Neural cell (in vitro differentiated cells): ENCODE results near the gene MCM5. TPM values are rescaled to one million over a fixed set of nuclear protein-coding genes. Genes with fewer than 3 reads are reported as not detected.

Experiments used
- H2AFZ ChIP-seq: fragments of 200-600, 300-800 bp; sonication (generic), shearing (Covaris generic); 2 replicates; pipeline ENCODE4 v1.6.0; 2014; ENCODE audit warnings: low read depth, mild to moderate bottlenecking, antibody characterized with exemption, low read length, moderate library complexity
- H3F3A ChIP-seq: fragments of 200-600 bp; shearing (Covaris generic); 2 replicates; pipeline ENCODE4 v1.6.1; 2016; ENCODE audit warnings: mild to moderate bottlenecking, moderate library complexity, mixed read lengths, antibody characterized with exemption, low read length; ENCODE audit not compliant: insufficient read depth, poor library complexity, severe bottlenecking
- H3K27ac ChIP-seq: fragments of 200-600, 300-800 bp; sonication (generic), shearing (Covaris generic); 2 replicates; pipeline ENCODE4 v1.5.1; 2014; ENCODE audit warnings: mild to moderate bottlenecking, low read length, moderate library complexity
- H3K27me3 ChIP-seq: fragments of 300-800, 200-600 bp; sonication (generic), shearing (Covaris generic); 2 replicates; pipeline ENCODE4 v1.6.0; 2014; ENCODE audit warnings: mild to moderate bottlenecking, low read depth, low read length, moderate library complexity; ENCODE audit not compliant: insufficient read depth
- H3K36me3 ChIP-seq: fragments of 300-800, 200-600 bp; sonication (generic), shearing (Covaris generic); 2 replicates; pipeline ENCODE4 v1.5.1; 2014; ENCODE audit warnings: mild to moderate bottlenecking, antibody characterized with exemption, low read length, moderate library complexity; ENCODE audit not compliant: insufficient read depth
- H3K4me2 ChIP-seq: fragments of 300-800, 200-600 bp; sonication (generic), shearing (Covaris generic); 2 replicates; pipeline ENCODE4 v1.6.0; 2014; ENCODE audit warnings: mild to moderate bottlenecking, low read length
- H3K4me3 ChIP-seq: fragments of 300-800, 200-600 bp; sonication (generic), shearing (Covaris generic); 2 replicates; pipeline ENCODE4 v1.5.1; 2014; ENCODE audit warnings: mild to moderate bottlenecking, low read length, moderate library complexity
- H3K79me2 ChIP-seq: fragments of 200-600 bp; shearing (Covaris generic); replicated peaks from 2 replicates; pipeline ENCODE4 v1.6.0; 2014; ENCODE audit warnings: mild to moderate bottlenecking, low read length, moderate library complexity; ENCODE audit not compliant: insufficient read depth
- H3K9ac ChIP-seq: fragments of 300-800, 200-600 bp; sonication (generic), shearing (Covaris generic); 2 replicates; pipeline ENCODE4 v1.6.1; 2016; ENCODE audit warnings: mild to moderate bottlenecking, low read length, mixed read lengths
- H3K9me2 ChIP-seq: fragments of 200-600 bp; shearing (Covaris generic); 2 replicates; pipeline ENCODE4 v1.6.1; 2016; ENCODE audit warnings: mild to moderate bottlenecking, low read length, mixed read lengths; ENCODE audit not compliant: insufficient read depth
- H3K9me3 ChIP-seq: fragments of 200-600, 300-800 bp; sonication (generic), shearing (Covaris generic); 2 replicates; pipeline ENCODE4 v1.6.1; 2016; ENCODE audit warnings: mild to moderate bottlenecking, mixed run types, low read length, moderate library complexity, mixed read lengths
- H4K20me1 ChIP-seq: fragments of 200-600 bp; shearing (Covaris generic); 2 replicates; pipeline ENCODE4 v1.6.1; 2016; ENCODE audit warnings: mild to moderate bottlenecking, mixed run types; ENCODE audit not compliant: insufficient read depth
- EP300 ChIP-seq: fragments of 450-650 bp; conservative IDR thresholded peaks from 2 replicates; pipeline ENCODE4 v1.6.1; 2014; ENCODE audit warnings: antibody characterized with exemption, mild to moderate bottlenecking, moderate library complexity; ENCODE audit not compliant: poor library complexity, severe bottlenecking
- EZH2 ChIP-seq: fragments of 200-600, 300-800 bp; shearing (Covaris generic), sonication (generic); IDR thresholded peaks from 2 replicates; pipeline ENCODE4 v1.6.1; 2014; ENCODE audit warnings: antibody characterized with exemption, low read length, borderline replicate concordance, mild to moderate bottlenecking; ENCODE audit not compliant: insufficient read depth, poor library complexity, severe bottlenecking
- MXI1 ChIP-seq: fragments of 450-650 bp; conservative IDR thresholded peaks from 2 replicates; pipeline ENCODE4 v1.6.1; 2014; ENCODE audit warnings: antibody characterized with exemption, mild to moderate bottlenecking; ENCODE audit not compliant: poor library complexity, severe bottlenecking
- POLR2AphosphoS5 ChIP-seq: IDR thresholded peaks from 2 replicates; pipeline ENCODE4 v1.6.1; 2012
- RAD21 ChIP-seq: fragments of 450-650 bp; conservative IDR thresholded peaks from 2 replicates; pipeline ENCODE4 v1.6.1; 2014; ENCODE audit warnings: antibody characterized with exemption, mild to moderate bottlenecking, moderate library complexity
- SMC3 ChIP-seq: fragments of 450-650 bp; conservative IDR thresholded peaks from 2 replicates; pipeline ENCODE4 v1.6.1; 2014; ENCODE audit warnings: antibody characterized with exemption, mild to moderate bottlenecking, moderate library complexity; ENCODE audit not compliant: poor library complexity
- TAF1 ChIP-seq: IDR thresholded peaks from 2 replicates; pipeline ENCODE4 v1.6.1; 2012; ENCODE audit warnings: low read depth
- polyA plus RNA-seq: library from polyadenylated mRNA; depleted of rRNA; stranded (reverse); fragments of >200 nt; gene quantifications from 2 replicates; pipeline ENCODE4 v1.2.3, GENCODE V29; 2014
- TF ChIP-seq, protein P1 (sequence below): IDR thresholded peaks from 2 replicates; pipeline ENCODE4 v1.6.1; 2012; ENCODE audit warnings: borderline replicate concordance
- TF ChIP-seq, protein P2 (sequence below): fragments of 450-650 bp; IDR thresholded peaks from 2 replicates; pipeline ENCODE4 v1.5.1; 2014; ENCODE audit warnings: antibody characterized with exemption, mild to moderate bottlenecking, moderate library complexity; ENCODE audit not compliant: poor library complexity, severe bottlenecking

Gene MCM5
- polyA plus RNA-seq, 1 donor from 2014 or later = 6.9 TPM

DNA sequence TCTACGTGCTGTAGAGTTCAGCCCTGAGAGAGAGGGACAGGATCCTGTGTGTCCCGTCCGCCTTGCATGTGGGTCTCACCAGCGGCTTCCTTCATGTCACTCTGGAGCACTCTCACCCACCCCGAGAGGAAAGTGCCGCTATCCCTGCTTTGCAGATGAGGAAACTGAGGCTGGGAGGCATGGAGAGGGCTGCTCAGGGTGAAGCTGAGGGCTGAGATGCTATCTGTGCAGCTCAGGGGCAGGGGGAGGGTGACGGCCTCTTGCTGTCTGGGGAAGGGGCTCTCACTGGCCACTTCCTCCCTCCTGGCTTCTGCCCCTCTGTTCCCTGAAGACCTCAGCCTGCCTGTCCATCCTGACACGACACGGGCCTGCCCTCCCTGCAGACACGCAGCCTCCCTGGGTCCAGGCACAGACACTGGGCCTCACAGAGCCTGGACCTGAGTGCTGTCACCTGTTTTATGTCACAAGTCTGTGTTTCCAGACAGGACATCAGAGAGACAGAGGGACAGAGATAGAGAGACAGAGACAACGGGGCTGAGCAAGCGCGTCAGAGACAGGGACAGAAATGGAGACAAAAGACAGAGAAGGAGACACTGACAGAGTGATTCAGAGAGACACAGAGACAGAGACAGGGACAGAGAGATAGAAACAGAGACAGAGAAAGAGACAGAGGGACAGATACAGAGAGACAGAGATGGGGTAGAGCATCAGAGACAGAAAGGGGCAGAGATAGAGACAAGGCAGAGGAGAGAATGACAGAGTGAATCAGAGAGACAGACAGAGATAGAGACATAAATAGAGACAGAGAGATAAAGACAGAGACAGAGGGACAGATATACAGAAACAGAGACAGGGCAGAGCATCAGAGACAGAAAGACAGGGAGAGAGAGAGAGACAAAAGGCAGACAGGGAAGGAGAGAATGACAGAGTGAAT, 53.1 kb downstream of the MCM5 start:
- Histone ChIP-seq H3K9ac (no peak overlapping the region), H4K20me1 (no peaks in the 10 kb centered on the region), H2AFZ (no peak overlapping the region), H3K36me3 (no peaks in the 10 kb centered on the region), H3F3A (peaks cover 6% of the 10 kb centered on the region), H3K9me2 (no peaks in the 10 kb centered on the region), H3K27ac (no peak overlapping the region), H3K9me3 (no peaks in the 10 kb centered on the region), H3K27me3 (no peaks in the 10 kb centered on the region), H3K4me2 (no peak overlapping the region), H3K79me2 (no peaks in the 10 kb centered on the region), H3K4me3 (no peak overlapping the region)
- TF ChIP-seq EZH2 (no peak), SMC3 (no peak), EP300 (no peak), MXI1 (no peak), RAD21 (no peak), POLR2AphosphoS5 (no peak), TAF1 (no peak)
- TF ChIP-seq, protein P1, sequence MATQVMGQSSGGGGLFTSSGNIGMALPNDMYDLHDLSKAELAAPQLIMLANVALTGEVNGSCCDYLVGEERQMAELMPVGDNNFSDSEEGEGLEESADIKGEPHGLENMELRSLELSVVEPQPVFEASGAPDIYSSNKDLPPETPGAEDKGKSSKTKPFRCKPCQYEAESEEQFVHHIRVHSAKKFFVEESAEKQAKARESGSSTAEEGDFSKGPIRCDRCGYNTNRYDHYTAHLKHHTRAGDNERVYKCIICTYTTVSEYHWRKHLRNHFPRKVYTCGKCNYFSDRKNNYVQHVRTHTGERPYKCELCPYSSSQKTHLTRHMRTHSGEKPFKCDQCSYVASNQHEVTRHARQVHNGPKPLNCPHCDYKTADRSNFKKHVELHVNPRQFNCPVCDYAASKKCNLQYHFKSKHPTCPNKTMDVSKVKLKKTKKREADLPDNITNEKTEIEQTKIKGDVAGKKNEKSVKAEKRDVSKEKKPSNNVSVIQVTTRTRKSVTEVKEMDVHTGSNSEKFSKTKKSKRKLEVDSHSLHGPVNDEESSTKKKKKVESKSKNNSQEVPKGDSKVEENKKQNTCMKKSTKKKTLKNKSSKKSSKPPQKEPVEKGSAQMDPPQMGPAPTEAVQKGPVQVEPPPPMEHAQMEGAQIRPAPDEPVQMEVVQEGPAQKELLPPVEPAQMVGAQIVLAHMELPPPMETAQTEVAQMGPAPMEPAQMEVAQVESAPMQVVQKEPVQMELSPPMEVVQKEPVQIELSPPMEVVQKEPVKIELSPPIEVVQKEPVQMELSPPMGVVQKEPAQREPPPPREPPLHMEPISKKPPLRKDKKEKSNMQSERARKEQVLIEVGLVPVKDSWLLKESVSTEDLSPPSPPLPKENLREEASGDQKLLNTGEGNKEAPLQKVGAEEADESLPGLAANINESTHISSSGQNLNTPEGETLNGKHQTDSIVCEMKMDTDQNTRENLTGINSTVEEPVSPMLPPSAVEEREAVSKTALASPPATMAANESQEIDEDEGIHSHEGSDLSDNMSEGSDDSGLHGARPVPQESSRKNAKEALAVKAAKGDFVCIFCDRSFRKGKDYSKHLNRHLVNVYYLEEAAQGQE = no peak
- TF ChIP-seq, protein P2, sequence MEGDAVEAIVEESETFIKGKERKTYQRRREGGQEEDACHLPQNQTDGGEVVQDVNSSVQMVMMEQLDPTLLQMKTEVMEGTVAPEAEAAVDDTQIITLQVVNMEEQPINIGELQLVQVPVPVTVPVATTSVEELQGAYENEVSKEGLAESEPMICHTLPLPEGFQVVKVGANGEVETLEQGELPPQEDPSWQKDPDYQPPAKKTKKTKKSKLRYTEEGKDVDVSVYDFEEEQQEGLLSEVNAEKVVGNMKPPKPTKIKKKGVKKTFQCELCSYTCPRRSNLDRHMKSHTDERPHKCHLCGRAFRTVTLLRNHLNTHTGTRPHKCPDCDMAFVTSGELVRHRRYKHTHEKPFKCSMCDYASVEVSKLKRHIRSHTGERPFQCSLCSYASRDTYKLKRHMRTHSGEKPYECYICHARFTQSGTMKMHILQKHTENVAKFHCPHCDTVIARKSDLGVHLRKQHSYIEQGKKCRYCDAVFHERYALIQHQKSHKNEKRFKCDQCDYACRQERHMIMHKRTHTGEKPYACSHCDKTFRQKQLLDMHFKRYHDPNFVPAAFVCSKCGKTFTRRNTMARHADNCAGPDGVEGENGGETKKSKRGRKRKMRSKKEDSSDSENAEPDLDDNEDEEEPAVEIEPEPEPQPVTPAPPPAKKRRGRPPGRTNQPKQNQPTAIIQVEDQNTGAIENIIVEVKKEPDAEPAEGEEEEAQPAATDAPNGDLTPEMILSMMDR = no peak

DNA sequence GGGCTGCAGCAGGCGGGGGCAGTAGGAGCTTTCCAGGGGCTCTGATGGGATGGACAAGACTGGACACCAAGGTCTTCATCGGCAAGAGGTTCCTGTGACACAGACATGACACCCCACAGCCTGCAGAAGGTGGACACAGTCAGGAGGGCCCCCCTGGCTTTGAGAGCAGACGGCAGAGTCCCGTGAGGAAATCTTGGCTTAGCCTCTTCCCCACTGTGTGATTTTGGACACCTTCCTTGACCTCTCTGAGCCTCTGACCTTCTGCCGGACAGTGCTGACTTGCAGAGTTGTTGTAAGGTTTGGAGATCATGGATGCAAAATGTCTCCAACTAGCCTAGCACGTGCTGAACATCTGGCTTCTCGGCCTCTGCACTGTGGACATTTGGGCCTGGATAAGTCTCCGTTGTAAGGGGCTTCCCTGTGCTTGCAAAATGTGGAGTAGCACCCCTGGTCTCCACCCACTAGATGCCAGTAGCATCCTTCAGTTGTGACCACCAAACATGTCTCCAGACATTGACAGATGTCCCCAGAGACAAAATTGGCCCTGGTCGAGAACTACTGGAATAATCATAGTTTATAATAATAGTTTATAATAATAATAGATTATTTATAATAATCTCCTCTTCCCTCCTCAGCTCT, 54.6 kb downstream of the MCM5 start:
- Histone ChIP-seq H3K79me2 (no peaks in the 10 kb centered on the region), H3F3A (peaks cover 6% of the 10 kb centered on the region), H3K9me3 (no peaks in the 10 kb centered on the region), H3K4me3 (no peak overlapping the region), H3K27me3 (no peaks in the 10 kb centered on the region), H3K27ac (no peak overlapping the region), H3K36me3 (no peaks in the 10 kb centered on the region), H2AFZ (no peak overlapping the region), H4K20me1 (no peaks in the 10 kb centered on the region), H3K9me2 (no peaks in the 10 kb centered on the region), H3K9ac (no peak overlapping the region), H3K4me2 (no peak overlapping the region)
- TF ChIP-seq, protein P2 = peak; percentile 33
- TF ChIP-seq SMC3 (peak; percentile 50), TAF1 (no peak), RAD21 (peak; percentile 56)
